DOHH2 (cell line): ENCODE measurements around the gene GFRA4.

Source experiments
- EZH2phosphoT487 ChIP-seq: fragments of 200-600 bp; sonication (generic); IDR thresholded peaks from 2 replicates; pipeline ENCODE4 v1.6.1; 2017; ENCODE audit warnings: borderline replicate concordance, mild to moderate bottlenecking, antibody characterized with exemption, low read length, moderate library complexity, mixed read lengths
- TF ChIP-seq, protein P1 (sequence below): fragments of 200-600 bp; sonication (generic); IDR thresholded peaks from one replicate; pipeline ENCODE4 v1.5.1; 2014; ENCODE audit warnings: antibody characterized with exemption, mild to moderate bottlenecking, low read depth, low read length; ENCODE audit not compliant: poor library complexity, severe bottlenecking

DNA sequence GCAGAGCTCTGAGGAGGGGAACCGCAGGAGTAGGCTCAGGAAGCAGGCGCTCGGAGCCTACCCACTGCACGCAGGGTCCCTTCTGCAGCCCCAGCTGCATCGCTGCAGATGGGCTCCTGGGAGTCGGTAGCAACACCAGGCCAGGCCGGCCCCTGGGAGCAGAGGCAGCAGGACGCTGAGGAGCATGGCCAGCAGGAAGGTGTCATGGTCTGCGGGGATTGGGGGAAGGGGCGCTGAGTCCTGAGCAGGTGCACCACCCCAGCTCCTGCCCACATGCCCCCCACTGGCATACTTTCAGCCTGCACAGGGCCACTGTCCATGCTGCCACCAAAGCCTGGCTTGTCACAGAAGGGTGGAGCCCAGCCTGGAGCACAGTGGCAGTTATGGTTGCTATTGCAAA, 7.7 kb upstream of the GFRA4 start:
- TF ChIP-seq, protein P1, sequence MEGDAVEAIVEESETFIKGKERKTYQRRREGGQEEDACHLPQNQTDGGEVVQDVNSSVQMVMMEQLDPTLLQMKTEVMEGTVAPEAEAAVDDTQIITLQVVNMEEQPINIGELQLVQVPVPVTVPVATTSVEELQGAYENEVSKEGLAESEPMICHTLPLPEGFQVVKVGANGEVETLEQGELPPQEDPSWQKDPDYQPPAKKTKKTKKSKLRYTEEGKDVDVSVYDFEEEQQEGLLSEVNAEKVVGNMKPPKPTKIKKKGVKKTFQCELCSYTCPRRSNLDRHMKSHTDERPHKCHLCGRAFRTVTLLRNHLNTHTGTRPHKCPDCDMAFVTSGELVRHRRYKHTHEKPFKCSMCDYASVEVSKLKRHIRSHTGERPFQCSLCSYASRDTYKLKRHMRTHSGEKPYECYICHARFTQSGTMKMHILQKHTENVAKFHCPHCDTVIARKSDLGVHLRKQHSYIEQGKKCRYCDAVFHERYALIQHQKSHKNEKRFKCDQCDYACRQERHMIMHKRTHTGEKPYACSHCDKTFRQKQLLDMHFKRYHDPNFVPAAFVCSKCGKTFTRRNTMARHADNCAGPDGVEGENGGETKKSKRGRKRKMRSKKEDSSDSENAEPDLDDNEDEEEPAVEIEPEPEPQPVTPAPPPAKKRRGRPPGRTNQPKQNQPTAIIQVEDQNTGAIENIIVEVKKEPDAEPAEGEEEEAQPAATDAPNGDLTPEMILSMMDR: no peak
- TF ChIP-seq EZH2phosphoT487: no peak
